ENCODE data around the gene SLC13A2. TPM values are rescaled to one million over a fixed set of nuclear protein-coding genes. Genes with fewer than 3 reads are reported as not detected.

Gene SLC13A2
- polyA plus RNA-seq, 3 donors: not detected

- H3K4me3 Mint-ChIP-seq: no peak overlapping the region
- H3K4me2 ChIP-seq (replicated peaks; ENCODE audit: extremely low read depth, low read length, poor library complexity, severe bottlenecking): no peak overlapping the region
- no peak overlapping the region for H3K4me3 ChIP-seq (replicated peaks in 1 of 3; ENCODE audit: low read depth in 2 of 3, low read length in 3 of 3)
- H3K27ac Mint-ChIP-seq: no peak overlapping the region
- no peaks in the 10 kb centered on the region for H4K20me1 ChIP-seq (ENCODE audit: insufficient read depth, low read length)
- no peaks in the 10 kb centered on the region for H3K4me1 Mint-ChIP-seq
- no CpG with 5 or more reads among the region's 4 CpGs for WGBS (ENCODE audit: insufficient coverage)
- H3K27ac ChIP-seq (ENCODE audit: low read depth in 1 of 2, low read length in 2 of 2): no peak overlapping the region
- no peak for DNase-seq
- H2AFZ ChIP-seq (ENCODE audit: insufficient read depth, low read depth, low read length, poor library complexity, severe bottlenecking): no peak overlapping the region
- intact Hi-C loops (cut with micrococcal nuclease): no loop called here
- H3K79me2 ChIP-seq (ENCODE audit: insufficient read depth, low read length): no peaks in the 10 kb centered on the region
- peaks cover 2 to 9% (median 5%) of the 10 kb centered on the region in 3 donors for H3K27me3 Mint-ChIP-seq (ENCODE audit: low read depth in 3 of 3)
- H3K36me3 ChIP-seq (replicated peaks in 1 of 2; ENCODE audit: control insufficient read depth in 1 of 2, insufficient read depth in 2 of 2, low read length in 2 of 2): no peaks in the 10 kb centered on the region
- no peaks in the 10 kb centered on the region for H3K36me3 Mint-ChIP-seq
- H3K27me3 ChIP-seq (ENCODE audit: control insufficient read depth in 2 of 2, insufficient read depth in 2 of 2, low read length in 2 of 2): no peaks in the 10 kb centered on the region
- no peak overlapping the region for H3K9ac ChIP-seq (ENCODE audit: insufficient read depth, low read length, poor library complexity, severe bottlenecking)
- TF ChIP-seq CTCF (IDR thresholded peaks at IDR 0.05): no peak
- no peaks in the 10 kb centered on the region for H3K4me1 ChIP-seq (ENCODE audit: control insufficient read depth in 1 of 2, insufficient read depth in 2 of 2, low read length in 2 of 2)
- no peaks in the 10 kb centered on the region for H3K9me3 Mint-ChIP-seq
- H3K9me3 ChIP-seq (replicated peaks in 1 of 2; ENCODE audit: control insufficient read depth in 1 of 2, insufficient read depth in 1 of 2, low read length in 2 of 2): no peaks in the 10 kb centered on the region
These were observed 56.8 kb downstream of the SLC13A2 start for GRCh38 chr17:28530250-28530649.

- 91% methylated on average over 6 of the region's 7 CpGs for WGBS (ENCODE audit: insufficient coverage)
- no peaks in the 10 kb centered on the region for H3K36me3 Mint-ChIP-seq
- H3K4me2 ChIP-seq (replicated peaks; ENCODE audit: extremely low read depth, low read length, poor library complexity, severe bottlenecking): no peak overlapping the region
These were observed 57.5 kb downstream of the SLC13A2 start for GRCh38 chr17:28530926-28531325.

More at GRCh38 chr17:28530926-28531325, 57.5 kb downstream of the SLC13A2 start:
- H3K27me3 ChIP-seq (ENCODE audit: control insufficient read depth in 2 of 2, insufficient read depth in 2 of 2, low read length in 2 of 2): no peaks in the 10 kb centered on the region
- DNase-seq: no peak
- no peak overlapping the region for H2AFZ ChIP-seq (ENCODE audit: insufficient read depth, low read depth, low read length, poor library complexity, severe bottlenecking)
- no peaks in the 10 kb centered on the region for H3K79me2 ChIP-seq (ENCODE audit: insufficient read depth, low read length)
- H3K9me3 Mint-ChIP-seq: no peaks in the 10 kb centered on the region
- H3K9ac ChIP-seq (ENCODE audit: insufficient read depth, low read length, poor library complexity, severe bottlenecking): no peak overlapping the region
- no peak overlapping the region for H3K4me3 ChIP-seq (replicated peaks in 1 of 3; ENCODE audit: low read depth in 2 of 3, low read length in 3 of 3)
- H3K4me1 ChIP-seq (ENCODE audit: control insufficient read depth in 1 of 2, insufficient read depth in 2 of 2, low read length in 2 of 2): no peaks in the 10 kb centered on the region
- H3K4me1 Mint-ChIP-seq: no peaks in the 10 kb centered on the region
- no peak overlapping the region for H3K27ac ChIP-seq (ENCODE audit: low read depth in 1 of 2, low read length in 2 of 2)
- no peak overlapping the region for H3K4me3 Mint-ChIP-seq
- H3K27me3 Mint-ChIP-seq (ENCODE audit: low read depth in 3 of 3): peaks cover 2 to 8% (median 5%) of the 10 kb centered on the region in 3 donors
- H3K36me3 ChIP-seq (replicated peaks in 1 of 2; ENCODE audit: control insufficient read depth in 1 of 2, insufficient read depth in 2 of 2, low read length in 2 of 2): no peaks in the 10 kb centered on the region
- H4K20me1 ChIP-seq (ENCODE audit: insufficient read depth, low read length): no peaks in the 10 kb centered on the region
- no peak overlapping the region for H3K27ac Mint-ChIP-seq
- H3K9me3 ChIP-seq (replicated peaks in 1 of 2; ENCODE audit: control insufficient read depth in 1 of 2, insufficient read depth in 1 of 2, low read length in 2 of 2): no peaks in the 10 kb centered on the region
- intact Hi-C loops (cut with micrococcal nuclease): no loop called here
- TF ChIP-seq CTCF (IDR thresholded peaks at IDR 0.05): no peak
